GM18511 (cell line): ENCODE measurements around the gene C11orf71.
A peak's percentile ranks its signal among the peaks of the same experiment; 100 is the strongest.

Source experiments
- ATAC-seq: cut with Tn5 transposase; IDR thresholded peaks from one replicate; pipeline ENCODE4 v1.9.1; 2021; ENCODE audit warnings: mild to moderate bottlenecking, moderate library complexity; ENCODE audit not compliant: unreplicated experiment

Gene C11orf71

DNA sequence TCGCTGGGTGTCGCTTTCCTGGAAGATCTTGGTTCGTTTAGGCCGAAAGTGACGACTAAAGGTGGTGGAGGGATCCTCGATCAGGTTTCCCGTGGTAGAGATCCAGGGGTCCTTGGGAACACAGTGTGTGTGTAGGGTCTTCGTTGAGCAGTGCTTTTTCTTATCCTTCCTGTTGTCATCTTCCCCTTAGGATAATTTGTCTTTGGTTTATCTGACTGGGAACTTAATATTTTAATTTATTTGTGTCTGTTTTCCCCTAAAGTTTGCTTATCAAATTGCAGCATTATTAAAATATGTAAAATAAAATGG, 558 bp upstream of the C11orf71 start:
- ATAC-seq, result no peak

DNA sequence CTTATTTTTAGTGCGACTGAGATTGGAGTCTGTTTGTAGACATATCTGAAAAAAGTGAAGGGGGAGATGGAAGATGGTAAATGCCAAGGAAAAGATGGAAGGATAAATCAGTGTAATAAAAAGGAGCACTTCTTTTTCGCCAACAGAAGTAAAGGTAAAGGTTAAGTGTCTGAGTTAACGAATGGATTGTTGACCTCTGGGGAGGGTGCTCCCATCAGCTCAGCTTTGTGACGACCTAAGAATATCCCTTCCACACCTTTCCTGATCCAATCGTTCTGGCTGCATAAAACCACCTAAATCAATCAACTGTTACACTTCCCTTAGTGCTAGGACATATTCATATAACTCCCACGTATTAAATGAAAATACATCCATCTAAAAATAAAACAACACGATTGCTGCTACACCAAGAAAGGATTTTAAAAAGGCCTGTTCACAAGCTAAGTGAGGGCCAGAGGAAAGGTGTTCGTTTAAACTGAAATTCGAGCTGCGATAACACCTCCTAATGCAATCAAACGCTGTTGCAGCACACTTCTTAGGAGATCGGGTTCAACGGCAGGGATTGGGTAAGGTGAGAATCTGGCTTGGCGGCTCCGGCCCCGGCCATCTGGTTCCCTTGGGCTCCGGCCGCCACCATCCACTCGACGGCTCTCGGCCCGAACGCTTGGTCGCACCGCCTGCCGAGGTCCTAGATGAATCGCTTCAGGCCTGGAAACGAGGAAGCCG, 658 bp downstream of the C11orf71 start:
- ATAC-seq, result peak; percentile 32

DNA sequence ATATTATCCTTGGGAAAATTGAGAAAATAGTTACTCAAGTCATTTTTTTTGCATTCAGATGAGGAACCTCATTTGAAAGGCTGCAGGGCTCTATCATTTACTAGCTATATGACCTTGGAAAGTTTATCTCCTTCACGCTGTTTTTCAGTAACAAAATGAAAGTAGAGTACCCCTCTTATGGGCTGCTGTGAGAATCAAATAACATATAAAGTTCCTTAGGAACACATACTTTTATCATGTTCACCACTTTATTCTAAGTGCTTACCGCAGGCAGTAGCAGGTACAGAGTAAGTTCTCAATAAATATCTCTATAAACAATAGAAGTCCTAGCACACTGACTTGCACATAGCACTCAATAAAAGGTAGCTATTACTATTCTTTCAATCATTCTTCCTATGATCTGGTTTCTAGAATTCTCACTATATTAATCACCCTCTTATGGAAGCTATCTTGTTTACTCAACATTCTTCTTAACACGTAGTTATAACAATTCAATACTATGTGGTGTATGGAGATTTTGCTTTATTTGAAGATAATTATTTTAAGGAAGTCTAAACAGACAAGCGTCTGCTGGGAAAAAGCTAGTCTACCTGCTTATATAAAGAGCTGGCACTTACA, 1.9 kb downstream of the C11orf71 start:
- ATAC-seq, result no peak

DNA sequence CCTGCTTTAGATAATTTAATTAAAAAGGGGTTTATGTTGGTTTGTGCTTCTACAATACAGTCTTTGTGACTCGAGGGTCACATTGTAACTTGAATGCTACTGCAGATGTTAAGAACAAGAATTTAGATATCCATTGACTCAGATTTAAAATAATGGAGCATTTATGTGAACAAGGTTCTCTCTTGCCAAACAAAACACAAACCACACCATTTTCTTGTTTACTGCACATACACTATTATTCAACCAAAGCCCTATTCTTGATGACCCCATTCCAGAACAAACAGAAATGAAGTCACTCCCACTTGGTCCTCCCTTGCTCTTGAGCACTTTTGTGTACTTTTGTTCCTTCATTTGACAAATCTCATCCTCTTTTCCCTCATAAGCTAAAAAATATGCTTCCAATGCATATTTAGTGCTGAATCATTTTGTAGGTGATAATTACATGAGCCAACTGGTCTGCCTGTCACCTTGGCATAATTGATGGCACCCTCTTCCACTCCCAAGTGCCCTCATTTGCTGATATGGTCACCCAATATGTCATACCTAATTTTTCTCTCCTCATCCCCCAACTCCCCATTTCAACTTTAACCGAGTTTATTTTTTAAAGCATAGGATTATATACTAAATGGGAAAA, 2.8 kb downstream of the C11orf71 start:
- no peak for ATAC-seq

DNA sequence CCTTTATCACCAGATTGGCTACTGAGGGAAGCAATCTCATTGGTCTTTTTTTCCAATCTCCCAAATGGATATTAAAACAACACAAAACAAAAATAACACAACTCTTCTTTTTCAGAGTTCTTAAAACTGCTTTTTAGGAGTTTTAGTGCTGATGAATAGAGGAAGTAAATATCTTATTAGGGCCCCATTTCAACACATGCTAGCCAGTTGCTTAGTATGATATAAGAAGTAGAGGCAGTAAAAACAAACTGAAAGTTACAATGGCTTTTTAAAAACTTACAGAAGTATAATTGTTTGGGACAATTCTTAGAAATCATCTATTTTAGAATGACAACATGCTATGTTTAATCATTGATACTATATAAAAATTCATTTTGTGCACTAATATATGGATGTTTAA, 3.4 kb downstream of the C11orf71 start:
- ATAC-seq, result no peak

DNA sequence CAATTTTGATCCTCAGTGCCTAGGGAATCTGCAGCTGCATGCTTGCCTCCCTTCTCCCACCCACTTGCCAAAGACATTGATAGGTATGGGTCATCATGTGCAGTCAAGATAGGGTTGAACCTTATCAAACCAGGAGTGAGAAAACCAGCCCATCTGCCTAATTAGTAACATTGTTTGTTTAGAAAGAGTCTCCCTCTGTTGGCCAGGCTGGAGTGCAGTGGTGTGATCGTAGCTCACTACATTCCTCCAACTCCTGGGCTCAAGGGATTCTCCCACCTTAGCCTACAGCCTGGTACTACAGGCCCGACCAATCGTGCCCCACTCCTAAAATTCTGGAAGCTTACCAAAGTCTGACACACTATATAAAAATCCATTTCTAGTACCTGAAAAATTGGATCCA, 4.6 kb downstream of the C11orf71 start:
- ATAC-seq, result no peak

DNA sequence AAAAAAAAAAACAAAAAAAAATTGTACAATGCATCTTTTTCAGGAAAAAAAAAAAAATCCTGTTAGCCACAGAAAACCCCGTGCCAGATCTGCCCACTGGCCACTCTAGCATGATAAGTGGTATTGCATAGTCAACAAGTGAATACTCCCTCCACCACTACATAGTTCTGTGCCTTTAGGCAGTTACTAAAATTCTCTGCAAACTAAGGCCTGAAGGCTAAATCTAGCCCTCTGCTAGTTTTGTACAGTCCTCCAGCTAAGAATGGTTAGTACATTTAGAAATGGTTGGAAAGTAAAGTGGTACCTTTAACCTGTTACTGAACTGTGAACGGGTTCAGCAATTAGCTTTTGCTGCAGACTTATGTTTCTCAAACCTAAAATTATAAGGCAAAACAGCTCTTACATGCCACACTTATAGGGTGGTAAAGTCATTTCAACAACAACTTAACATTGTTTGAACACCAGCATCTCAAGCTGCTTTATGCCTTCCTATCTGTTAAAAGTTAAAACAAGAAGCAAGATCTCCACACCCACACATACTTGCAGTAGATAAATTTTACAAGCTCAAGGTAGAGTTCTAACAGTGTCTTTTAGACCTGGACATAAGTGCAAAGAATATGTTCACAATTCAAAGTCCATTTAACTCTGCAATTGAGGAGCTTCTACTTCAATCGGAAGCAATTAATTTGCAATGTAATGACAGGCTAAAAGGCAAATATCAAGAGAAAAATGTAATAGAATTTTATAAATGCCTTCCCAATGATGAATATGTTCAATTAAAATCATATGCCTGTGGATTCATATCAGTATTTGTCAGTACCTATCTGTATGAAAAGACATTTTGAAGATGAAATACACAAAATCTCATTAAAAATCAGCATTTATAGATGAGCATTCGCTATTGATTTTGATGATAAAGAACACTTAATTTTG, 7.3 kb downstream of the C11orf71 start:
- ATAC-seq, result no peak

DNA sequence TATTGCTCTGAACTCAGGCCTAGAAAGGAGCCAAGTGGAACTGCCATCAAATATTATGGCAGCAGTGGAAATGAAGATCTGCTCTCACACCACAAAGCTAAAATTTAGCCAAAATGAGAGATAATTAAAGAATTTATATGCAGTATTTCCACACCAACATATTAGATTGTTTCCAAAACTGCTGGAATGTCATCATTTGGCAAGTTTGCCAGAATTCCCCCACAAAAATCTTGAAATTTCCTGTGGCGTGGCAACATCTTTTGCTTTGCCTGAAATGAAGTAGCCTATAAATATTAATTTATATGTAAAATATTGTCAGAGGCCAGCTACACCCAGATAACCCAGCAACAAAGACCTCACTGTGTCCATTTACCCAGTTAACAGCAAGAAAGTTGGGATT, 13.8 kb downstream of the C11orf71 start:
- ATAC-seq, result no peak

DNA sequence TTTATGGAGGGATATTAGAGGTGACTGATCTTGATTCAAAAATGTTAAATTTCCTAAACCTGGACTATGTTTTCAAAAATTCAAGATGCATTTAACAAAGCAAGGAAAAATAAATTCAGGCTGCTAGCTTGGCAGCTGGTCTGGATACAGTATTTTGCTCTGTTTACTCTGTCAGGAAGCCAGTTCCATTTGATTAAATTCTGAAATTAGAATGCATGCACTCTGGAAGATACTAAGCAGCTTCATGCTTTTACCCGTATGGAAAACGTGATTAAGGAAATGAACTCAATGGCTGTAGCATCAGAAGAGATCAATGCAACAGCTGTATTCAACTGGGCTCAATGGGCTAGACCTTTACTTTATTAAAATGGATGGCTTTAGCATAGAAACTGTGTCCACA, 14.2 kb downstream of the C11orf71 start:
- ATAC-seq, result no peak

DNA sequence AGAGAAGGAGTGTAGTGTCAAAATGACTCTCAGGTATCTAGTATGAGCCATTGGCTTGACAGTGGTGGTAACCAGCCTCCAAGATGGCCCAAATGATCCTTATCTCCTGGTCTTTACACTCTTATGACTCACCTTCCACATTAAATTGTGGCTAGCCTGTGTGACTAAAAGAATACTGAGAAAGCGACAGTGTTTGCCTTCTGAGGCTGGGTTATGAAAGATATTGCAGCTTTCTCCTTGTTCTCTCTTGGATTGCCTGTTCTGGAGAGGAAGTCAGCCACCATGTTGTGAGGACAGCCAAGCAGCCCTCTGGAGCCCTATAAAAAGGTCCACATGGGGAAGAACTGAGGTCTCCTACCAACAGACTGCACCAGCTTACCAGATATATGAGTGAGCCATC, 15.8 kb downstream of the C11orf71 start:
- ATAC-seq, result no peak

DNA sequence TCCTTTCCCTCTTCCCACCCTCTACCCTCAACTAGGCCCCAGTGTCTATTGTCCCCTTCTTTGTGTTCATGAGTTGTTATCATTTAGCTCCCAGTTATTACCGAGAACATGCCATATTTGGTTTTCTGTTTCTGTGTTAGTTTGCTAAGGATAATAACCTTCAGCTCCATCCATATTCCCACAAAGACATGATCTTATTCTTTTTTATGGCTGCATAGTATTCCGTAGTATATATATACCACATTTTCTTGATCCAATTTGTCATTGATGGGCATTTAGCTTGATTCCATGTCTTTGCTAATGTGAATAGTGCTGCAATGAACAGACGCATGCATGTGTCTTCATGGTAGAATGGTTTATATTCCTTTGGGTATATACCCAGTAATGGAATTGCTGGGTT, 17.8 kb downstream of the C11orf71 start:
- ATAC-seq, result no peak

DNA sequence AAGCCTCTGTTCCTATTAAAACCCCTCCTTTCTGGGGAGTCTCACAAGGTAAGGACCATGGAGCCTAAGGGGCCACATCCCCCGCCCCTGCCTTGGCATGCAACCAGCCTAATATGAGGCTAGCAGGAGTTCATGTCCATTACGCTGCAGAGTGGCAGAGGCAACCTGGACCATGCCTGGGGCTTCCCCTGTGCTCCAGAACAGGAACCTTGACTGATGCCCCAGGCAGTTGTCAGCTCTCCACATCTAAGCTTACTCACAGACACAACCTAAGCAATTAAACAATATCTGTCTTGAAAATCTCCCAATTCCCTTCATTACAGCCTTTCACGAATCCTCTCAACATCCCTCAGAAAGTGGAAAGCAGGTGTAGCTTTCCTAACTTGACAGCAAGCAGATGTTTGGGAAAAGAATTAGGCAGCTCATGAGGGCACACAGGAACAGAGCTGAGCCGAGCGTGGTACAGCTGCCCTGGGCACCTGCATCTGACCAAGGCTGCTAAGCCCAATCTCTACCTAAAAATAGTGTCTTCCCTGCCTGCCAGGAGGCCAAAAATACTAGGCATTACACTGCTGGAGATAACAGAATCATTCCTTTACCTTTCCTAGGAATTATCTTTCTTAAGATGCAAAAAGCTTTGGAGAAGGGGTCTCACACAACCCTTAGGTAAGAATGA, 20.8 kb downstream of the C11orf71 start:
- no peak for ATAC-seq

DNA sequence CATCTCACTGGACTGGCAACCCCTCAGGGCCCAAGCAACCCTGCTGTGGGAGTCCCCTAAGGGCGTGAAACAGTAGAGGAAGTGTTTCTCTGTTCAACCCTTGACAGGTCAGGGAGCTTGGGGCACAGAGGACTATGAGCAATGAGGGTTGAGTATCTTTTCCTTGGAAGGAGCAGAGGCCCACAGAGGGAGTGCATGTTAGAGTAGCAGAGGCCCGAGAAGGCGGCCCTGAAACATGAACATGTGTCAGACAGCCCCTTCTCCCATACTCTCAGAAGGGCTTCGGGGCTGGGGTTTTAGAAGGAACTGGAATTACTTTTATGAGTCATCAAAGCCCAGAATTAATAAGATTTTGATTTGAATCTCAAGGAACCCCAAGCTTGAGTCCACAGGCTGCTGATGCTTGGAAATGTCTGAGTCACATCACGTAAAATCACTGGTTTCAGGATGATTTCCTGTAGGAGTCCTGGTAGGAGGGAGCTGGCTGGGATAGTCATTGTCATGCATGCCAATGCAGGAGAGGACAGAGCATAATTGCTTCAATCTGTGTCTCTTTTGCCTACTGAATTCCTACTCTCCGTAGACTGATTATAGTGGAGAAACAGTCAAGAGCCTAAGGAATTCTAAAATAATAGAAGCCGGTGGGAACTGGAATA, 22.6 kb downstream of the C11orf71 start:
- ATAC-seq, result no peak

DNA sequence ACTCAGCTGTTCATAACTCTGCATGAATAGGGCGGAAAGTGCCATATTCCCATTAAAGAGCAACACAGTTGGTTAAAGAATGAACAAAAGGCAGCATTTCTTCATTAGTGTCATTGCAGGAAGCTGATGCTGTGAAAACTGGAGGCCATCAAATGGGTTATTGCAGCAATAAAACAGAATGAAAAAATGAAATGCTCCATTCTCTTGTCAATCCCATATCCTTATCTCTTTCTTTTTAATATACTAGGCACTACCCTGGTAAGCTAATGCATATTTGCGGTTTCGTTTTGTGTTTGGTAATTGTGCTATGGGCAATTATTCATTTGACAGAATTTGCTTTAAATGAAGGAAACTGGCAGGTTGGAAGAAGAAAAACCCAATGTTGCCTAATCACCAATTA, 25.3 kb downstream of the C11orf71 start:
- no peak for ATAC-seq

DNA sequence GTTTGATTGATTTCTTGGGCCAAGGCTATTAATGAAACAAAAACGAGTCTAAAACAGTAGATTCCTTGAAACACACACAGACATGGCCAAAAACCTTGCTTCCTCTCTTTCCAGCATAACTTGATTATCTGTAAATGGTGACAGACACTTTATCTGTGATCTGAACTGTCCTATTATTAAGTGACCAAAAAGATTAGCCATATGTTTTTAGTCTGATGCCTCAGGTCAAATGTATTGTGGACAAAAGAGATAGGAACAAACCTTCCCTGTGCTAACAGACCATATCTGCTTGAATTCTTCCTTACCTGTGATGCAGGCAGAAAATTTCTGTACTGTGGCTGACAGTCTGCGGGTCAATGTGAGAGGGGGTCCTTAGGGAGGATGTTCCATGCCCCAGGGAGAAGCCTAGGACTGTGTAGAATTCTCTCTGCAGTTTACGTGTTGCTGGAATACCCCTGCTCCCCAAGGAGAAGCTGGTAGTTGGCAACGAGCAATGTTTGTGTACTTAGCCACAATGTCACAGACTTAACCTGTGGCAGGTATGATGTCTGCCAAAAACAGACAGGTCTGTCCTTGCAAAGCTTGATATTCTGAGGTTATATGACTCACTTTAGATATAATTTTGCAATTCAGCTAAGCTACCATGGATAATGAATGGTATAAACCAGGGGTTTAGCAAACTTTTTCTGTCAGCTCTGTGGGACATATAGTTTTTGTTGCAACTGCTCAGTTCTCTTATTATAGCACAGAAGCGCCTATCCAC, 31.2 kb downstream of the C11orf71 start:
- no peak for ATAC-seq

DNA sequence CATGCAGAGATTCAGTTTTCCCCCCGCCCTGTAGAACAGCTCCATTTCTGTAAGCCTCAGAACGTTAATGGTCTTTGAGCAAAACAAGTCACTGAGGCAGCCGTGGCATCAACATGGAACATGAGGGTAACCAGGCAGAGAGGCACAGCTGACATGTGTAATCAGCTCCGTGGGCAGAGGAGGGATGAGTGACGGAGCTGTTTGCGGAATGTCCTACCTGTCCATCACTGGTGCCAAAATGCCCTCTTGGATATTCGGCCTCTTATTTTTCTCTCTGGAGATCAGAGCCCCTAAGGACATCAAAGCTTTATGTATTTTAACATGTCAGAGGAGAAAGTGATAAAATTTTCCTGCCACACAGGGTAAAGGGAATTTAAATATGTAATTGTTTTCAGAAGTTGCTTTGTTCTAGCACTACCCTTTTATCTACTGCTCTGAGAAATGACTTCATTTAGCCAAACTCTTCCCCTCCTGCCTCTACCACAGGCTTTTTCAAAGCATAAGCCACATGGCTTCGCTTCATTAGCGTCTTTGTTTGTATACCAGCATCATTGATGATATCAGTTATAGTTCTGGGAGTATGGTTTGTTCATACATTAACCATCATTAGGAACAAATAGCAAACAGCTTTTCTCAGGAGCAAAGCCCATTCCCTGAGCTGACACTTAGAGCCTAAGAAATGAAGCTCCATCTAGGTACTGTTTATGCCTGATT, 32.9 kb downstream of the C11orf71 start:
- no peak for ATAC-seq

DNA sequence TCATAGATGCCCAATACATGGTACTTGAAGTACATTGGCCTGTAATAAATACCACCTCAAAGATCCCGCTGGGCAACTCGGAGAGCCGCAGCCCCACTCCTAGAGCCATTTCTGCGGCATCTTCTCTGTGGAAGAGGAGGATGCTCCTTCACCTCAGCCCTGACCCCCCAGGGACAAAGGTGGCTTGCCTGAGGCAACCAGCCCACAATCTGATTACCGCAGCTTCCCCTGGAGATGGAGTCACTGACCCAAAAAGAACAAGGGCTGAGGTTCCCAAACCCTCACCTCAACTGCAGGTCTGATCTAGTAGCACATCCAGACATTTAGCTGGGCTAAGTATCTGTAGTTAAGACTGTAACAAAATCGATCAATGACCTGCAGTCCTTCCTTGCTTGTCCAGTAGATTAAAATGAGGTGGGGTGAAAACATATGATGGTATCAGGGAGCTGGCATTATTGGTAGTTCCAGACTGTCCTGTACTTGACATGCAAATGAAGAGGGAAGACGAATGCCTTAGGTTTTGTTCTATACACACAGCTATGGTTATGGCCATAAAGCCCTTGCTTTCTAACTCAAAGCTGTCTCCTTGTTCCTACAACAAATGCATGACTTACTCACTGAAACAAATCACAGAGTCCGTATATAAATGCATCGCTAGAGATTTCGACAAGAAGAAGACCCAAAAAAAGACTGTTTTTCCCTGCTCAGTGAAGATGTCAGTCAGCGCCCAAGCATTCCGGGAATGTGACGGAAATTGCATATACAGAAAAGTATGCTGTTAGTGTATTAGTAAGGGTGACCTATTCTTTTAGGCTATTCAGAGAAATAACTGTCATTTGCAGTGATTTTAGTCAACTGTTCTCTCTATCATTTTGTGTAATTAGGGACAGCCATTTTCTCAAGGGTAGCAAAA, 33.7 kb downstream of the C11orf71 start:
- ATAC-seq, result no peak

DNA sequence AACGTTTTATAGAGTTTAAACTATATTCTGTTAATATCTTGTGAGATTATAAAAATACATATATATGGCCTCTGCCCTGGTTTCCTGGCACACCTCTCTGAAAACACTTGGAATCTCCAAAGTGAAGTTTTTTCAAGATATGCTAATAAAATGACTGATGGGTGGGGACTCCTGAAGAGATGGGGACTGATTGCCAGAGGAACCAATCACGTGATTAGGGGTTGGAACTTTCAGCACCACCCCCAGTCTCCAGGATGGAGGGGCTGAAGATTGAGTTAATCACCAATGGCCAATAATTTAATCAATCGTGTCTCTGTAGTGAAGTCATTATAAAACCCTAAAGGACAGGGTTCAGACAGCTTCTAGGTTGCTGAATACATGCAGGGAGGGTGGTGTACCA, 37.4 kb downstream of the C11orf71 start:
- no peak for ATAC-seq
